DMS114 treated with DMSO at 0.1 percent for 48 hours (cell line): ENCODE data around the gene BNIP5.
A peak's percentile ranks its signal among the peaks of the same experiment; 100 is the strongest.
"Not testable (repeated sequence)": the region's sequence is repeated elsewhere in the genome, so short reads cannot be mapped to it uniquely, and the experiment has no call there.

Source experiments
- DNase-seq: peaks from one replicate; lab custom pipeline; 2025; ENCODE audit not compliant: unreplicated experiment; lab: John Stamatoyannopoulos, UW

Gene BNIP5

DNA sequence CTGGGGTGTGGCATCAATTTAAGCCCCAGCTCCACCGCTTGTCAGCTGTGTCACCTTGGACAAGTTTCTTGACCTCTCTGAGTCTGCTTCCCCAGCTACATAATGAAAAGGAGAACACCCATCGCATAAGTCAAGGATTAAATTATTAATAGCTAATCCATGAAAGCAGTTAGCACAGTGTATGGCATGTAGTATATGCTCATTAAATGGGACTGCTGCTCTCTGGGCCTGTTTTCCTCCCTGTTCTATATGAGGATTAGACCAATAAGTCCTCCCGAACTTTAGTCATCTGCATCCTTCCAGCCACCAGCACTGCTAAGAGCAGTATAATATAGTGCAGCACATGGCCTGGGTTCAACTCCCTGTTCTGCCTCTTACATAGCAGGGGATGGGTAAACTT, 31.1 kb upstream of the BNIP5 start:
- no peak for DNase-seq

- no peak for DNase-seq
These were observed 28.2 kb upstream of the BNIP5 start for GRCh38 chr6:36364669-36365479.

DNA sequence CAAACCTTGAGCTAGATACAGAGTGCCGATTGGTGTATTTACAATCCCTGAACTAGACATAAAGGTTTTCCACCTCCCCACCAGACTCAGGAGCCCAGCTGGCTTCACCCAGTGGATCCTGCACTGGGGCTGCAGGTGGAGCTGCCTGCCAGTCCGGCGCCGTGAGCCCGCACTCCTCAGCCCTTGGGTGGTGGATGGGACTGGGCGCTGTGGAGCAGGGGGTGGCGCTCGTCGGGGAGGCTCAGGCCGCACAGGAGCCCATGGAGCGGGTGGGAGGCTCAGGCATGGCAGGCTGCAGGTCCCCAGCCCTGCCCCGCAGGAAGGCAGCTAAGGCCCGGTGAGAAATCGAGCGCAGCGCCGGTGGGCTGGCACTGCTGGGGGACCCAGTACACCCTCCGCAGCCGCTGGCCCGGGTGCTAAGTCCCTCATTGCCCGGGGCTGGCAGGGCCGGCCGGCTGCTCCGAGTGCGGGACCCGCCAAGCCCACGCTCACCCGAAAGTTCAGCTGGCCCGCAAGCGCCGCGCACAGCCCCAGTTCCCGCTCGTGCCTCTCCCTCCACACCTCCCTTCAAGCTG, 27.5 kb upstream of the BNIP5 start:
- not testable (repeated sequence) for DNase-seq

GRCh38 chr6:36363371-36363752, 26.7 kb upstream of the BNIP5 start:
- not testable (repeated sequence) for DNase-seq

GRCh38 chr6:36362551-36363370, 26.1 kb upstream of the BNIP5 start:
- DNase-seq = no peak

DNA sequence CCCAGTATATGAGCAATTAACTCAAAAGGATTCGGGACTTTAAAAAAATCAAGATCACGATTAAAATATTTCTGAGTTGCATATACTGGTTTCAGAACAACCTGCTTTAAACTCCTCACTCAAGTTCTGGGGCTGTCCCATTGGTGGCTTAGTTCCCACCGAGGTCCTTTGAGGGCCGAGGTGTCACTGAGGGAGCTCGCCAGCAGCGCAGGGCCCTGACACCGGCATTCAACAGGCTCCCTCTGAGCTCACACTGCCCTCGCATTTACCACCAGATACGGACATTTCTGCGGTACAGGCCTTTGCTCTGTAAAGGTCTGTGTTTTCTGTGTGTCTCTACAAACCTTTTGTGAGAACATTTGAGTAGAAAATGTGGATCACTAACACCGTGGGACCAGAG, 24.4 kb upstream of the BNIP5 start:
- no peak for DNase-seq

GRCh38 chr6:36360241-36361054, 23.8 kb upstream of the BNIP5 start:
- peak; percentile 80 for DNase-seq

GRCh38 chr6:36358226-36358915, 21.7 kb upstream of the BNIP5 start:
- DNase-seq = no peak

DNA sequence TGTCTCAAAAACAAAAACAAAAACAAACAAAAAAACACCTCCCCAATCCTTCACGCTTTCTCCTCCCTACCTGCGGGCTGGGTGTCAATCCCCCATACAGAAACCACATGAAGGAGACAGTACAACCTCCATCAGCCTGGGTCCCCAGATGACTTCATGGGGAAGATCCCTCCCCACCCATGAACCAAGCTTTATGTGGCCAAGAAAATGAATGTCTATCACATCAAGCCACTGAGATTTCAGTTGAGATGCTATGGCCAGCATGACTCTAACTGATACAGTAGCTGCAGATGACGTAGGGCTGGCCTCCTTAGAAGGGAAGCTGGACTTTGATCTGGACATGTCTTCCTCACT, 21.2 kb upstream of the BNIP5 start:
- DNase-seq = no peak

DNA sequence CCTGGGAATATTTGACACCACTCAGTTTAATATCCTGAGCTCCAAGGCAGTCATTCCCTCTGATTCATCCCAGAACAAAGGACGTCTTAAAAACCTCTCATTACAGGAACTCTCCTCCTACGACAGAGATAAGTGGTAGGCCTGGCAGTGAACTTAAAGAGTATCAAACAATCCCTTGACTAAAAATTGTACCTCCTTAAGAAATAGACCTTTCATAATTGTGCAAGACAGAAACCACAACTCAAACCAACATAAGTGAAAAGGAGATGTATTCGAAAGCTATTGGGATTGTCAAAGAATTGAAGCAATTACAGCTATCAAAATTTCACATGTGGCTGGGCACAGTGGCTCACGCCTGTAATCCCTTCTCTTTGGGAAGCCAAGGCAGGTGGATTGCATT, 19.1 kb upstream of the BNIP5 start:
- DNase-seq = no peak

- DNase-seq = no peak
These were observed 16.8 kb upstream of the BNIP5 start for GRCh38 chr6:36353411-36353915.

DNA sequence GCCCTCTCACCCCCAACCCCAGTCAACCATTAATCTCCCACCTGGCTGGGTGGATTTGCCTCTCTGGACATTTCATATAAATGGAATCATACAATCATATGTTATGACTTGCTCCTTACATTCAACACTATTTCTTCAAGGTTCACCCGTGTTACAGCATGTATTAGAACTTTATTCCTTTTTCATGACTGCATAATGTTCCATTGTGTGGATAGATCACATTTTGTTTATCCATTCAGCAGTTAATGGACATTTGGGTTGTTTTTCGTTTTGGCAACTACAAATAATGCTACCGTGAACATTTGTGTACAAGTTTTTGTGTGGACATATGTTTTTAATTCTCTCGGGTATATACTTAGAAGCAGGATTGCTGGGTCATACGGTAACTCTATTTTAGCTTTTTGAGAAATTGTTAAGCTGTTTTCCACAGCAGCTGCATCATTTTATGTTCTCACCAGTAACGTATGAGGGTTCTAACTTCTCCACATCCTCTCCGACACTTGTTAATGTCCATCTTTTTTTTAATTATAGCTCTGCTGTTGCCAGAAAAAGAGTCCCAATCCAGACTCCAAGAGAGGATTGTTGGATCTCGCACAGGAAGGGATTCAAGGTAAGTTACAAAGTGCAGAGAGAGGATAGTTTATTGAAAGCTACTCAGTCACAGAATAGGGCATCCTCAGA, 15.9 kb upstream of the BNIP5 start:
- no peak for DNase-seq

DNA sequence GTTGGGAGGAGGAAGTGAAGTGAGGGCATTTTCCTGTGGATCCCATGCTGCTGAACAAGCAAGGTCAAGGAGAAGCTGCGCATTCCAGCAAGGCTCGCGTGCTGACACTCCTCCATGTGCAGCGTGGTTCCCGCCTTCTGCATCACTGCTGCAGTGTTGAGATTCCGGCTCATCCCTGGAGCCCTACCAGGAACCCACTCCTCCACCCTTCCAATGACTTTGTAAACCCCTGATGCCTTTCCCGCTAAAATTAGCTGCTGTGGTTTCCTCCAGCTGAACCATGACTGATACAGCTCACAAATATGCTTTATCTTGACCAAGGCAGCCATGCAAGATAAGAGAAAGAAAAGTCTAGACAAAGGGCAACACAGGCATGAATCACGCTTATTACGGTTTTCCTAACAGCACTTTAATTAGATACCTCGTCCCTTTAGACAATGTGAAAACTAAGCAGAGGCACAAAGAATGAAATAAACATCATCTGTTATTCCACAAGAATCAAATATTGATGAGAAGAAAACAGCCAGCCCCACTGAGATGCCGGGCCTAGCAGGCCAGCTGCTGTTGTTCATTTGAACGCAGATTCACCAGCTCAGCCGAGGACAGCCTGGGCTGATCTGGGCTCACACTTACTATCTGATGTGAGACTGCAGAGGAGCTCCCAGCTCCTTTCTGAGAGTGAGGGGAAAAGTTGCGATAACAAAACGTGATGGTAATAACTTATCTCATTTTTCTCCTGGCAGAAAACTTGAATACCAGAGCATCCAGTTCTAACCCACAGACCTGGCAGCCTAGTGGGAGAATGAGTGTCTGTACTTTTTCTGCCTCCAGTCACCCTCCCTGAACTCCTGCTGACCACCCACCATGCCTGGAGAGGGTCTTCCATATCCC, 14.2 kb upstream of the BNIP5 start:
- DNase-seq = no peak

- no peak for DNase-seq
These were observed 13.4 kb upstream of the BNIP5 start for GRCh38 chr6:36350082-36350481.

- no peak for DNase-seq
These were observed 12.6 kb upstream of the BNIP5 start for GRCh38 chr6:36349240-36349639.

DNA sequence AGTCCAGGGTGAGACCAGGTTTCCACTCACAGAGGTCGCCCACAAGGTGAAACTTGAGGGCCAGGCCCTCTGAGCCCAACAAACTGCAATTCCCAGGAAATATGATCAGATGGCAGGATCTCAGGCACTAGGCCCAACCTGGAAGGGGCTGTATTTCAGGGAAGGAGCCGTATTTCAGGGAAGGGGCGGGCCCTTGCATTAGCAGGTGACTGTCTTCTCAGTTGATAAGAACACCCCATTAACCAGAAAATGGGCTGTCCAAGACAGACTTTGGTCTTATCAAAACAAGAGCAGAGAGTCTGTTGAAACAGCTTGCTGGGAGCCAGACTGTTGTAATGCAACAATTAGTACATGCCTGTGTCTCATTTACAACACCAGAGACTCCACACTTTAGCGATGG, 10.9 kb upstream of the BNIP5 start:
- no peak for DNase-seq

GRCh38 chr6:36346486-36347273, 10.0 kb upstream of the BNIP5 start:
- DNase-seq = no peak
